CD4-positive, alpha-beta T cell treated with Interleukin-2 at 100 ng/mL for 4 hours (primary cell): ENCODE measurements around the gene GMIP.
"Not testable (repeated sequence)": the region's sequence is repeated elsewhere in the genome, so short reads cannot be mapped to it uniquely, and the experiment has no call there.

Experiments
- DNase-seq: peaks from one replicate; pipeline ENCODE4 v3.0.0-alpha.2; 2020; ENCODE audit warnings: low spot score

Gene GMIP

GRCh38 chr19:19606686-19607085 is 36.8 kb downstream of the GMIP start:
- DNase-seq, result not testable (repeated sequence)

GRCh38 chr19:19606021-19606420 is 37.4 kb downstream of the GMIP start:
- peak; percentile 91 for DNase-seq

DNA sequence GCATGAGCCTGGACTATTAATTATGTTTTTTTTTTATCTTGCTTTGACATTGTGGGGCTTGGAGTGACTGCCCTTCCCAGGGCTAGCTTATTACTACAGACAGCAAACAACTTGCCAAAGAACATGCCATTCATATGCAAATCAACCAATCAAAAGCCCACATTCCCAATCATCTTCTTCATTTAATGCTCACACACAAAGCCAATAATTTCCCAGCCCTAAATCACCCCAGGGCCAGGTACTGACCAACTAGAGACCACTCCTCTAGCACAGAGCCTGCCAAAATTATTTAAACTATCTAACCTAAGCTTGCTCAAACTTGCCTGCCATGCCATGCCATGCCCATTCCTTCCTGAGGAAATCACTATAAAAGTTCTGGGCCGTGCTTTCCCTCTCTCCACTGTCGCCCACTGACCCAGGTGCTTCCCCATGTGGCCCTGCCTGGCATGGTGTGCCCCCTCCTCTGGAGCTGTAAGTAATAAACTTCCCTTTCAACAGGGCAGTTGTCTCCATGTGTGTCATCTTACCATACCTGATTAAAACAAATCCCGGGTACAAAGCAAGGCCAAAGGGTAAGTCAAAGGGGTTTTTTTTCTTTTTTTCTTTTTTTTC is 40.6 kb downstream of the GMIP start:
- DNase-seq, result no peak

- peak; percentile 73 for DNase-seq
Measured at GRCh38 chr19:19602136-19602712, 41.2 kb downstream of the GMIP start.

- no peak for DNase-seq
Measured at GRCh38 chr19:19600793-19601330, 42.6 kb downstream of the GMIP start.

DNA sequence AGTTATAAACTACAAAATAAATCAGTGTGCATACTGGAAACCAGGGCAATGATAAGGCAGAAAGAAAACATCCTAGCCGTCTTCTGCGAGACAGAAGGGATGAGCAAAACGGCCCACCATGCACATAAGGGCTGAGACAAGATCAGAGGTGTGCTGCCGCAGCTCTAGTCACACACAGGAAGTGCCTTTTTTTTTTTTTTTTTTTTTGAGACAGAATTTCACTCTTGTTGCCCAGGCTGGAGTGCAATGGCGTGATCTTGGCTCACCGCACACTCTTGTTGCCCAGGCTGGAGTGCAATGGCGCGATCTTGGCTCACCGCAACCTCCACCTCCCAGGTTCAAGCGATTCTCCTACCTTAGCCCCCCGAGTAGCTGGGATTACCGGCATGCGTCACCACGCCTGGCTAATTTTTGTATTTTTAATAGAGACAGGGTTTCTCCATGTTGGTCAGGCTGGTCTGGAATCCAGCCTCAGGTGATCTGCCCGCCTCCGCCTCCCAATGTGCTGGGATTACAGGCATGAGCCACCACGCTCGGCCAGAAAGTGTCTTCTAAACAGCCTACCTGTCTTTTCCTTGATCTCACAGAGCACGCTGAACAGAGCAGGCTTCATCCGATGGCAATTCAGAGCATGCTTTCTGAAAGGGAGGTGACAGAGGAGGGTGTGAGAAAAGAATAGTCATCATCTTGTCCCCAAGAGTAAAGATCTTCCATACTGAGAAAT is 44.6 kb downstream of the GMIP start:
- DNase-seq, result peak; percentile 78

DNA sequence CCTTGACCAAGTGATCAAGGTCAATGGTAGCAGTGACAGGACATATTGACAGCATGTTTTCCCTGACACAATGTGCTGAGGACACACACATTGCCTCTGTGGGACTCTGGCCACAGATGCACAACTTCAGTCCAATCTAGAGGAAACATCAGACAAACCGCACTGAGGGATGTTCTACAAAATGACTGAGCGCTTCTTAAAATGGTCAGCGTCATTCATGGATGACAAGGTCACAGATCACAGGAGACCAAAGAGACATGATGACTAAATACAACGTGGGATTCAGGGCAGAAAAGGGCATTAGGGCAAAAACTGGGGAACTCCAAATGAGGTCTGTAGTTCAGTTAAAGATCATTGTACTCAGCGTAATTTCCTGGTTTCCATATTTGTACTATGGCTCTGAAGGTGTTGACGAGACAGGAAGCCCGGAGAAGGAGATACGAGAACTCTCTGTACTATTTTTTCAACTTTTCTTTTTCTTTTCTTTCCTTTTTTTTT is 45.6 kb downstream of the GMIP start:
- peak; percentile 90 for DNase-seq

GRCh38 chr19:19595171-19595701 is 48.2 kb downstream of the GMIP start:
- no peak for DNase-seq

- no peak for DNase-seq
Measured at GRCh38 chr19:19594381-19594780, 49.1 kb downstream of the GMIP start.

DNA sequence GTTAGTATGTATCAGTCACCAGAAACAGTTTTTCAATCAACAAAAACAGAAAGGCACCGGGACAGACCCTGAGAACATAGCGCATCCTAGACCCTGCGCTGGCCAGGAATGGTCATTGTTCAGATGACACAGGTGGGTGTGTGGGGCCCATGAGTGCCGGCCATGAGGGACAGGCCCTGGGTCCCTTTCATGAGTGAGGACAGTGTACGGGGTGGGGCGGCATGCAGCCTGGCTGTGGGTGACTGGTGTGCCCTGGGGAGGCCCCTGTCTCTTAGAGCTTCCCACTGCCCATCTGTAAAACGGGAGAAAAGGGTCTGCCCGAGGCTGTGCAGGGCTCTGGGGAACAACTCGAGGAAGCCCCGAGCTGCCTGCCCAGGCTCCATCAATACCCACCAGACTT is 50.8 kb downstream of the GMIP start:
- no peak for DNase-seq

- DNase-seq, result peak; percentile 85
Measured at GRCh38 chr19:19591133-19591825, 52.2 kb downstream of the GMIP start.

DNA sequence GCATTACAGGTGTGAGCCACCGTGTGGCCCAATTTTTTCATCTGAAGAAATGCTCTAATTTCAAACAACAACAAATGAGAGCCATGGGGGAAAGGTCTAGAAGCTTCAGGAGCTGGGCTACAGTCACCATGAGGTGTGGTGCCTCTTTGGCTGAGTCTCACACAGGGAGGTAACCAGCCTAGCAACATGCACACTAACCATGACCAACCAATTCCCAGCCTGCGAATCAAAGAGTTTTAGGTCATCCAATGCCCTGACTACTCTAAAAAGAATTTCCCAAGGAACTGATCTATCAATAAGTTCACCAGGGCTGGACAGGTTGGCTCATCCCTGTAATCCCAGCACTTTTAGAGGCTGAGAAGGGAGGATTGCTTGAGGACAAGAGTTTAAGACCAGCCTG is 54.9 kb downstream of the GMIP start:
- DNase-seq, result no peak

- DNase-seq, result no peak
Measured at GRCh38 chr19:19587771-19588170, 55.7 kb downstream of the GMIP start.

GRCh38 chr19:19584356-19584755 is 59.1 kb downstream of the GMIP start:
- DNase-seq, result no peak

GRCh38 chr19:19582471-19582870 is 61.0 kb downstream of the GMIP start:
- no peak for DNase-seq

- no peak for DNase-seq
Measured at GRCh38 chr19:19581391-19581790, 62.1 kb downstream of the GMIP start.

GRCh38 chr19:19580418-19580817 is 63.0 kb downstream of the GMIP start:
- no peak for DNase-seq

DNA sequence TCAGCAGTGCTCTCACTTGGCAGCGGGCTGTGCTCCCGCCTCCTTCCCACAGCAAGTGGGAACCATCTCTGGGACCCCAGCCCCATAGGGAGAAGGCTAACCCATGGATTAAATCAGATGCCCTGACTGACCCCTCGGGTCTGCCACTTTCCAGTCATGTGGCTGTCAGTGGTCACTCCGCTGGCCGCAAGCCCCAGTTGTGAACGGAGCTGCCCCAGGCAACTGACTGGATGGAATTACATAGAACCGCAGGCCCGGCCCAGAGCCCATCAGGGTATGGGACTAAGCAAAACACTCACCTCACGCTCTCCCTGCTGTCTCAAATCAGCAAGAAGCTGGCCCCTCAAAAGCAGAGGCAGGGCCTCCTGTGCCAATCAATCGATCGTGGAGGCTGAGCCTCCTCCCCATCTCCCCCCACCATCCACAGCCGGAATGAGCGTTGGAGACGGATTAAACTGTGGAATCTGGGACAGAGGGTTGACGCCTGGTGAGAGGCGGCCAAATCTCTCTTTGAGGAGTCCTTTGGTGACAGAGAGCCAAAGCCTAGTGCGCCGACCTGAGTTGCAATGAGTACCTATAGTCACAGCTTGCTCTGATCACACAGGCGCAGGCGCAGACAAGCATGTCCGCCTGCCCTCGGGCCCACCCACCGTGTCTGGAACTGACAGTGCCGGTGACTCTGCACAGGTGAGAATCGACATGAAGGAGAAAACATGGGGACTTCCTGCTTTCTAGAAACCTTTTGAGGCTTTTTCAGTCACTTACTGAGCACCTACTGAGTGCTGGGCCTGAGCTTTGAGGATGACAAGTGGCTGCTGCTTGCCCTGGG is 63.7 kb downstream of the GMIP start:
- DNase-seq, result no peak
